ENCODE data around the gene ZNF611. TPM values are rescaled to one million over a fixed set of nuclear protein-coding genes. Genes with fewer than 3 reads are reported as not detected.

ZNF611 gene
- total RNA-seq, 1 donor from 2014 or later, result 21.1 TPM

DNA sequence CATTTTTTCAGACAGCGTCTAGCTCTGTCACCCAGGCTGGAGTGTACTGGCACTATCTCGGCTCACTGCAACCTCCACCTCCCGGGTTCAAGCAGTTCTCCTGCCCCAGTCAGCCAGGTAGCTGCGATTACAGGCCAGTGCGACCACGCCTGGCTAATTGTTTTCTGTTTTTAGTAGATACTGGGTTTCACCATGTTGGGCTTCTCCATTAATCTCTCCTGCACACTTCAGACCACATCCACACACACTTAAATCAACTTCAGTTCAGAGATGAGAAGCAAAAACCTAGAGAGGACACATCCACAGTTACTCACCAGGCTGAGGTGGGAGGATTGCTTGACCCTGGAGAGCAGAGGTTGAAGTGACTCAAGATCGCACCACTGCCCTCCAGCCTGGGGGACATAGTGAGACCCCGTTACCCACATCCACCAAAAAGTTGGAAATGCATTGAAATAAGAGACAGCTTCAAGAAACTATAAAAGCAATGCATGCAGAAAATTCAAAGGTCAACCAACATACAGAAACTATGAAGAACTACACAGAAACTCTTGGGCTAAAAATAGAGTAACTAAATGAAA, 42.3 kb downstream of the ZNF611 start:
- DNase-seq (ENCODE audit: low read depth), result no peak

DNA sequence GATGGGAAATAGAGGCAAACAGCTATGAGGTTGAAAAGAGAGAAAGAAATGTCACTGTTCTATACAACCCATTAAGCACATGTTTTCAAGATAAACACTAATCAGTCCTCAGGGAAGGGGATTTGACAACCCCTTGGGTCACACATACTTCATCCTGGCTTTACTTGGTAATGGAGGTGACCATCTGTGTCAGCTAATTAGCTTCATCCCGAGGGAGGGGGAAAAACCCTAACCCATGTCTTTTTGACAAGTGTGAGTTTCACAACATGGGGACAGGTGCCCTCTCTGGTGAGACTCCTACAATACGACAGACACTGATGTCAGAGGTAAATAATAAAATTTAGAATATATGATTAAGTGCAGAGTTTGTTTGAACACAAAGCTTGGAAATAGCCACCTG, 43.1 kb downstream of the ZNF611 start:
- TF ChIP-seq EZH2 (IDR thresholded peaks at IDR 0.05; ENCODE audit: insufficient read depth, low read length), result no peak
- TF ChIP-seq, protein P1, sequence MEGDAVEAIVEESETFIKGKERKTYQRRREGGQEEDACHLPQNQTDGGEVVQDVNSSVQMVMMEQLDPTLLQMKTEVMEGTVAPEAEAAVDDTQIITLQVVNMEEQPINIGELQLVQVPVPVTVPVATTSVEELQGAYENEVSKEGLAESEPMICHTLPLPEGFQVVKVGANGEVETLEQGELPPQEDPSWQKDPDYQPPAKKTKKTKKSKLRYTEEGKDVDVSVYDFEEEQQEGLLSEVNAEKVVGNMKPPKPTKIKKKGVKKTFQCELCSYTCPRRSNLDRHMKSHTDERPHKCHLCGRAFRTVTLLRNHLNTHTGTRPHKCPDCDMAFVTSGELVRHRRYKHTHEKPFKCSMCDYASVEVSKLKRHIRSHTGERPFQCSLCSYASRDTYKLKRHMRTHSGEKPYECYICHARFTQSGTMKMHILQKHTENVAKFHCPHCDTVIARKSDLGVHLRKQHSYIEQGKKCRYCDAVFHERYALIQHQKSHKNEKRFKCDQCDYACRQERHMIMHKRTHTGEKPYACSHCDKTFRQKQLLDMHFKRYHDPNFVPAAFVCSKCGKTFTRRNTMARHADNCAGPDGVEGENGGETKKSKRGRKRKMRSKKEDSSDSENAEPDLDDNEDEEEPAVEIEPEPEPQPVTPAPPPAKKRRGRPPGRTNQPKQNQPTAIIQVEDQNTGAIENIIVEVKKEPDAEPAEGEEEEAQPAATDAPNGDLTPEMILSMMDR (IDR thresholded peaks at IDR 0.05; ENCODE audit: insufficient read depth, low read depth, low read length), result no peak
- Mint-ChIP-seq H3K4me3 (ENCODE audit: unreplicated experiment) (peak overlapping the region; percentile 96), H3K36me3 (ENCODE audit: low read depth, unreplicated experiment) (no peaks in the 10 kb centered on the region), H3K27ac (ENCODE audit: unreplicated experiment) (no peak overlapping the region), H3K27me3 (ENCODE audit: low read depth, unreplicated experiment) (no peaks in the 10 kb centered on the region), H3K9me3 (ENCODE audit: unreplicated experiment) (peaks cover 14% of the 10 kb centered on the region), H3K4me1 (ENCODE audit: low read depth, unreplicated experiment) (peaks cover 11% of the 10 kb centered on the region)
- Histone ChIP-seq H3K79me2 (ENCODE audit: insufficient read depth, low read length) (peaks cover 24% of the 10 kb centered on the region), H3K4me2 (ENCODE audit: low read length) (no peak overlapping the region), H3K9ac (ENCODE audit: low read length) (no peak overlapping the region), H4K20me1 (ENCODE audit: insufficient read depth, low read length) (peaks cover 7% of the 10 kb centered on the region), H3K9me3 (ENCODE audit: insufficient read depth, low read depth, low read length) (no peaks in the 10 kb centered on the region), H3K4me3 (ENCODE audit: insufficient read depth, low read depth, low read length) (no peak overlapping the region), H3K36me3 (ENCODE audit: insufficient read depth, low read length) (no peaks in the 10 kb centered on the region), H3K4me1 (ENCODE audit: insufficient read depth, low read length) (peaks cover 8% of the 10 kb centered on the region), H2AFZ (ENCODE audit: low read depth, low read length) (no peak overlapping the region), H3K27me3 (ENCODE audit: insufficient read depth, low read length) (no peaks in the 10 kb centered on the region), H3K27ac (ENCODE audit: low read depth, low read length) (no peak overlapping the region)
- no peak for FAIRE-seq
- DNase-seq (ENCODE audit: low read depth), result no peak

More for the DNA sequence above, 42.3 kb downstream of the ZNF611 start:
- H3K4me3 Mint-ChIP-seq (ENCODE audit: unreplicated experiment), result no peak overlapping the region
- no peaks in the 10 kb centered on the region for H3K9me3 ChIP-seq (ENCODE audit: insufficient read depth, low read depth, low read length)
- no peaks in the 10 kb centered on the region for H3K27me3 ChIP-seq (ENCODE audit: insufficient read depth, low read length)
- H3K4me3 ChIP-seq (ENCODE audit: insufficient read depth, low read depth, low read length), result no peak overlapping the region
- H3K36me3 Mint-ChIP-seq (ENCODE audit: low read depth, unreplicated experiment), result no peaks in the 10 kb centered on the region
- H3K27ac ChIP-seq (ENCODE audit: low read depth, low read length), result no peak overlapping the region
- no peak overlapping the region for H3K9ac ChIP-seq (ENCODE audit: low read length)
- H3K4me1 Mint-ChIP-seq (ENCODE audit: low read depth, unreplicated experiment), result peaks cover 11% of the 10 kb centered on the region
- H3K4me1 ChIP-seq (ENCODE audit: insufficient read depth, low read length), result peaks cover 8% of the 10 kb centered on the region
- H3K9me3 Mint-ChIP-seq (ENCODE audit: unreplicated experiment), result peaks cover 14% of the 10 kb centered on the region
- no peak overlapping the region for H3K27ac Mint-ChIP-seq (ENCODE audit: unreplicated experiment)
- FAIRE-seq, result no peak
- no peak for TF ChIP-seq EZH2 (IDR thresholded peaks at IDR 0.05; ENCODE audit: insufficient read depth, low read length)
- TF ChIP-seq, protein P1 (IDR thresholded peaks at IDR 0.05; ENCODE audit: insufficient read depth, low read depth, low read length), result no peak
- H3K27me3 Mint-ChIP-seq (ENCODE audit: low read depth, unreplicated experiment), result no peaks in the 10 kb centered on the region
- peaks cover 20% of the 10 kb centered on the region for H3K79me2 ChIP-seq (ENCODE audit: insufficient read depth, low read length)
- H4K20me1 ChIP-seq (ENCODE audit: insufficient read depth, low read length), result peaks cover 7% of the 10 kb centered on the region
- no peaks in the 10 kb centered on the region for H3K36me3 ChIP-seq (ENCODE audit: insufficient read depth, low read length)
- no peak overlapping the region for H2AFZ ChIP-seq (ENCODE audit: low read depth, low read length)
- no peak overlapping the region for H3K4me2 ChIP-seq (ENCODE audit: low read length)

DNA sequence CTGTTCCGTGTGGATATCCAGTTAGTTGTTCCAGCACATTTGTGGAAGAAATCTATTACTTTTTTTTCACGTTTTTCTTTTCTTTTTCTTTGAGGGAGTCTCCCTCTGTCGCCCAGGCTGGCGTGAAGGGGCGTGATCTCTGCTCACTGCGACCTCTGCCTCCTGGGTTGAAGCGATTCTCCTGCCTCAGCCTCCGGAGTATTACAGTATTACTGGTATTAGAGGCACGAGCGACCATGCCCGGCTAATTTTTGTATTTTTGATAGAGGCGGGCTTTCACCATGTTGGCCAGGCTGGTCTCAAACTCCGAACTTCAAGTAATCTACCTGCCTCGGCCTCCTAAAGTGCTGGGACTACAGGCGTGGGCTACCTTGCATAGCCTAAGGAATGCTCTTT, 43.6 kb downstream of the ZNF611 start:
- no peak for FAIRE-seq
- H3K36me3 Mint-ChIP-seq (ENCODE audit: low read depth, unreplicated experiment), result no peaks in the 10 kb centered on the region
- peak overlapping the region; percentile 89 for H3K4me2 ChIP-seq (ENCODE audit: low read length)
- H4K20me1 ChIP-seq (ENCODE audit: insufficient read depth, low read length), result peaks cover 7% of the 10 kb centered on the region
- H3K27me3 Mint-ChIP-seq (ENCODE audit: low read depth, unreplicated experiment), result no peaks in the 10 kb centered on the region
- H3K4me1 Mint-ChIP-seq (ENCODE audit: low read depth, unreplicated experiment), result peaks cover 11% of the 10 kb centered on the region
- H3K27ac Mint-ChIP-seq (ENCODE audit: unreplicated experiment), result peak overlapping the region; percentile 79
- H3K4me1 ChIP-seq (ENCODE audit: insufficient read depth, low read length), result peaks cover 8% of the 10 kb centered on the region
- H2AFZ ChIP-seq (ENCODE audit: low read depth, low read length), result peak overlapping the region; percentile 91
- peak overlapping the region; percentile 76 for H3K9ac ChIP-seq (ENCODE audit: low read length)
- peak overlapping the region; percentile 96 for H3K4me3 Mint-ChIP-seq (ENCODE audit: unreplicated experiment)
- peak overlapping the region; percentile 79 for H3K4me3 ChIP-seq (ENCODE audit: insufficient read depth, low read depth, low read length)
- TF ChIP-seq EZH2 (IDR thresholded peaks at IDR 0.05; ENCODE audit: insufficient read depth, low read length), result no peak
- H3K79me2 ChIP-seq (ENCODE audit: insufficient read depth, low read length), result peaks cover 28% of the 10 kb centered on the region
- H3K9me3 ChIP-seq (ENCODE audit: insufficient read depth, low read depth, low read length), result no peaks in the 10 kb centered on the region
- H3K9me3 Mint-ChIP-seq (ENCODE audit: unreplicated experiment), result peaks cover 14% of the 10 kb centered on the region
- no peaks in the 10 kb centered on the region for H3K27me3 ChIP-seq (ENCODE audit: insufficient read depth, low read length)
- DNase-seq (ENCODE audit: low read depth), result no peak
- H3K36me3 ChIP-seq (ENCODE audit: insufficient read depth, low read length), result no peaks in the 10 kb centered on the region
- peak overlapping the region; percentile 69 for H3K27ac ChIP-seq (ENCODE audit: low read depth, low read length)
